Lower lobe of right lung (tissue), 2 donors: ENCODE results near the gene MACROD1. TPM values are rescaled to one million over a fixed set of nuclear protein-coding genes. Genes with fewer than 3 reads are reported as not detected.
A peak's percentile ranks its signal among the peaks of the same experiment; 100 is the strongest.

Source experiments
- ATAC-seq, 2 donors: fragments of 200-7000 bp; cut with Tn5 transposase; one replicate each; pipeline ENCODE4 v1.9.1; 2020 to 2022; ENCODE audit warnings: mild to moderate bottlenecking in 2 of 2, moderate library complexity in 2 of 2
- DNase-seq: peaks from one replicate; pipeline ENCODE4 v3.0.0-alpha.2; 2020
- H3K27ac ChIP-seq: fragments of 200-600 bp; one replicate; pipeline ENCODE4 v1.8.0; 2022
- H3K27me3 ChIP-seq: fragments of 200-600 bp; one replicate; pipeline ENCODE4 v1.8.0; 2022; ENCODE audit warnings: low read depth
- H3K36me3 ChIP-seq: fragments of 200-600 bp; one replicate; pipeline ENCODE4 v1.8.0; 2022; ENCODE audit warnings: mild to moderate bottlenecking
- H3K4me1 ChIP-seq: fragments of 200-600 bp; one replicate; pipeline ENCODE4 v1.8.0; 2022
- H3K4me3 ChIP-seq: fragments of 200-600 bp; one replicate; pipeline ENCODE4 v1.8.0; 2022; ENCODE audit warnings: mild to moderate bottlenecking
- H3K9me3 ChIP-seq: fragments of 200-600 bp; one replicate; pipeline ENCODE4 v1.8.0; 2022
- intact Hi-C: fragments of 100-400 bp; cut with DNase I; formaldehyde crosslinking; loops from one replicate; pipeline ENCODE4 v1.11.0; 2022
- total RNA-seq: library from RNA; stranded (reverse); fragmentation: NEBNext Ultra II Directional; extraction: Animal tissue kit (Norgen Biotek cat#: 25700); gene quantifications from one replicate; pipeline ENCODE4 v1.2.1, GENCODE V29; 2021
- TF ChIP-seq, protein P1 (sequence below): fragments of 200-600 bp; IDR thresholded peaks from one replicate; pipeline ENCODE4 v1.8.0; 2022; ENCODE audit warnings: antibody characterized with exemption, mild to moderate bottlenecking
- donor health status: DM: no; HTN: yes; CAD: no; lungs with severe emphysema.

The MACROD1 gene
- total RNA-seq, 1 donor from 2014 or later: 15.0 TPM

DNA sequence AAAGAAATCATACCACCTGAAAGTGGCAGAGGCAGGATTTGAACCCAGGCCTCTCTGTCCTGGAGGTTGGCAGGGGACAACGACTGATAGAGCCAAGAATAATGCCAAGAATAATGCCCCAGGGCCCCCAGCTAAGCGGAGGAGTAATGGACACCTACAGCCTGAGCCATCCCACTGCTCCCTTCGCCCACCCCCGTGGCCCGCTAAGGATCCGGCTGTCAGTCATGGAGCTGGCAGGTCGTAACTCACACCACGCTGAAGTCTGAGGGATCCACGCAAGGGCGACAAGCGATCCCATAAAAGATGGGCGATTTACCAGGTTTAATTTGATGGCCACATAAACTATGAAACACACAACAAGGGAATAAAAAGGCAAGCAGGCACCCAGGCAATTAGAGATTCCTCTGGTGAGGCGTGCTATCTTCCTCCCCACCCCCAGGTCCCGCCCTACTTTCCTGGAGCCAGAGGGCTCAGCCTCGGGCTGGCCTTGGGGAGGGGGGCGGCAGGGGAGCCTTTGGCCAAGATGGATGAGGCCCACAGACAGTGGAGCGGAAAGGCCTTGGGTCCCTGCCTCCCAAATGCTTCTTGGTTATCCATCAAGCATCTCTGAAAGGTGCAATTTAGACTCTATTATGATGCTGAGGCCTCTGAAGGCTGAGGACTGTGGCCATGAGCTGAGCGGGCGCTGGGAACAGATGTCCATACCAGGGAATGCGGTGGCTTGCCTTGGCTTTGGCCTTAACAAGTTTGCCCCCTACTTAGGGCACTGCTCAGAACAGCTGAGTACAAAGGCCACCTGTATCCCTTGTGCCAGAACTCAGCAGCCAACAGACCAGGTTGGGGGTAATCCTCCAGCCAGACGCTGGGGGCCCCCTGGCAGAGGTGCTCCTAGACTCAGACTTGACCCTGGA lies 55.2 kb downstream of the MACROD1 start:
- Histone ChIP-seq H3K27ac (no peak overlapping the region), H3K4me1 (no peaks in the 10 kb centered on the region), H3K36me3 (no peaks in the 10 kb centered on the region), H3K9me3 (no peaks in the 10 kb centered on the region), H3K4me3 (no peak overlapping the region), H3K27me3 (no peaks in the 10 kb centered on the region)
- no peak for ATAC-seq
- TF ChIP-seq, protein P1, sequence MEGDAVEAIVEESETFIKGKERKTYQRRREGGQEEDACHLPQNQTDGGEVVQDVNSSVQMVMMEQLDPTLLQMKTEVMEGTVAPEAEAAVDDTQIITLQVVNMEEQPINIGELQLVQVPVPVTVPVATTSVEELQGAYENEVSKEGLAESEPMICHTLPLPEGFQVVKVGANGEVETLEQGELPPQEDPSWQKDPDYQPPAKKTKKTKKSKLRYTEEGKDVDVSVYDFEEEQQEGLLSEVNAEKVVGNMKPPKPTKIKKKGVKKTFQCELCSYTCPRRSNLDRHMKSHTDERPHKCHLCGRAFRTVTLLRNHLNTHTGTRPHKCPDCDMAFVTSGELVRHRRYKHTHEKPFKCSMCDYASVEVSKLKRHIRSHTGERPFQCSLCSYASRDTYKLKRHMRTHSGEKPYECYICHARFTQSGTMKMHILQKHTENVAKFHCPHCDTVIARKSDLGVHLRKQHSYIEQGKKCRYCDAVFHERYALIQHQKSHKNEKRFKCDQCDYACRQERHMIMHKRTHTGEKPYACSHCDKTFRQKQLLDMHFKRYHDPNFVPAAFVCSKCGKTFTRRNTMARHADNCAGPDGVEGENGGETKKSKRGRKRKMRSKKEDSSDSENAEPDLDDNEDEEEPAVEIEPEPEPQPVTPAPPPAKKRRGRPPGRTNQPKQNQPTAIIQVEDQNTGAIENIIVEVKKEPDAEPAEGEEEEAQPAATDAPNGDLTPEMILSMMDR: no peak
- intact Hi-C loops: no loop called here
- DNase-seq: no peak

DNA sequence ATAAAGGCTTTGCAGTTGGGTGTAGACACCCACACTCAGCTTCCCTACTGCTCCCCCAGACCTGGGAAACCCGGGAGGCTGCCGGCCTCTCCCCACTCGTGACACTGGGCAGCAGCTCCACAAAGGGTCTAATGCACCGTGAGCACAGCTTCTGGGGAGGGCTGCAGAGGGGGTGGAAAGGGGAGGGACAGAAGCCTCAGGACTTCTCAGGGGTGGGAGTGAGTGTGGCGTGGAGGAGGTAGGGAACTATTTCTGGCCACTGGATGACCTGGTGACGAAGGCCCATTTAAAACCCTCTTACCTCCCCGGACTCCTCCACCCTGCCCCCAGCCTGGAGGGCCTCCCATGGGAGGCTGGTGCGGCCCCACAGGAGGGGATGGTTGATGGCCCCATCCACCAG lies 56.6 kb downstream of the MACROD1 start:
- H3K9me3 ChIP-seq: no peaks in the 10 kb centered on the region
- TF ChIP-seq, protein P1: no peak
- H3K4me3 ChIP-seq: no peak overlapping the region
- intact Hi-C loops: no loop called here
- H3K27ac ChIP-seq: no peak overlapping the region
- DNase-seq (no peak), ATAC-seq (no peak)
- H3K27me3 ChIP-seq: no peaks in the 10 kb centered on the region
- H3K4me1 ChIP-seq: no peaks in the 10 kb centered on the region
- H3K36me3 ChIP-seq: no peaks in the 10 kb centered on the region

DNA sequence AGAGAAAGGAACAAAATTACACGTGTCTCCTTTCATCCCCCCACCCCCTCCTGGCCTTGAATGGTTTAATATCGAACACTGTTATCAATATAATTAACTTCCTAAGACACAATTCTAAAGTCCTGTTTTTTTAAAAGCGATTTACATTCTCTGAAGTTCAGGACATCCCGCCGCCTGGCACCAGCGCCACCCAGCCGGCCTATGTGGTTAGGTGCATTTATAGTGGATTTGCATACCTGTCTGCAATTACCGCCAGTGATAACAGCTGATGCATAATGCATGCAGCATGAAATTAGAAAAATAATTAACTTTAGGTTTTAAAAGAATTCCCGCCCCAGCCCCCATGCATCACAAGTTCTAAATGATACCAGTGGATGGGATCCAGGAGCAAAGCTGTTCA lies 58.6 kb downstream of the MACROD1 start:
- TF ChIP-seq, protein P1: no peak
- H3K27ac ChIP-seq: no peak overlapping the region
- no peak overlapping the region for H3K4me3 ChIP-seq
- no peaks in the 10 kb centered on the region for H3K9me3 ChIP-seq
- intact Hi-C loops: no loop called here
- no peaks in the 10 kb centered on the region for H3K4me1 ChIP-seq
- DNase-seq: no peak
- H3K36me3 ChIP-seq: no peaks in the 10 kb centered on the region
- ATAC-seq: no peak
- H3K27me3 ChIP-seq: no peaks in the 10 kb centered on the region

DNA sequence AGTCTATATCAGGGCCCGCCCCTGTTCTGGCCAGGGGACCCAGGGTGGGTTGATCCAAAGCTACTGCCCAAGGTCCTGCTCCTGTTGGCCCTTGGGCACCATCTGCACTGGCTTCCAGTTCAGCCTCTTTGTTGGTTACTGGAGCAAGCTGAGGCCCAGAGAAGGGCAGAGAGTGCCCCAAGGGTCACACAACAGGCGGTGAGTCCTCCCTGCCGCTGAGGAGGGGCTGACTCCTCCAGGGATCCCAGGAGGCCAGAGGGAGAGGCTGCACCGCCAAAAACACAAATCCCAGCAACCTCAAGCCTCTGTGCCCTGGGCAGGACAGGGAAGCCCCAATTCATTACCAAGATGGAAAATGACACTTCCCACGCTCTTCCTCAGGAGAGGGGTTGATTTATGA lies 61.3 kb downstream of the MACROD1 start:
- intact Hi-C loops: no loop called here
- Histone ChIP-seq H3K4me3 (no peak overlapping the region), H3K36me3 (no peaks in the 10 kb centered on the region), H3K4me1 (no peaks in the 10 kb centered on the region), H3K27me3 (no peaks in the 10 kb centered on the region), H3K27ac (no peak overlapping the region), H3K9me3 (no peaks in the 10 kb centered on the region)
- TF ChIP-seq, protein P1: no peak
- no peak for DNase-seq
- no peak for ATAC-seq

DNA sequence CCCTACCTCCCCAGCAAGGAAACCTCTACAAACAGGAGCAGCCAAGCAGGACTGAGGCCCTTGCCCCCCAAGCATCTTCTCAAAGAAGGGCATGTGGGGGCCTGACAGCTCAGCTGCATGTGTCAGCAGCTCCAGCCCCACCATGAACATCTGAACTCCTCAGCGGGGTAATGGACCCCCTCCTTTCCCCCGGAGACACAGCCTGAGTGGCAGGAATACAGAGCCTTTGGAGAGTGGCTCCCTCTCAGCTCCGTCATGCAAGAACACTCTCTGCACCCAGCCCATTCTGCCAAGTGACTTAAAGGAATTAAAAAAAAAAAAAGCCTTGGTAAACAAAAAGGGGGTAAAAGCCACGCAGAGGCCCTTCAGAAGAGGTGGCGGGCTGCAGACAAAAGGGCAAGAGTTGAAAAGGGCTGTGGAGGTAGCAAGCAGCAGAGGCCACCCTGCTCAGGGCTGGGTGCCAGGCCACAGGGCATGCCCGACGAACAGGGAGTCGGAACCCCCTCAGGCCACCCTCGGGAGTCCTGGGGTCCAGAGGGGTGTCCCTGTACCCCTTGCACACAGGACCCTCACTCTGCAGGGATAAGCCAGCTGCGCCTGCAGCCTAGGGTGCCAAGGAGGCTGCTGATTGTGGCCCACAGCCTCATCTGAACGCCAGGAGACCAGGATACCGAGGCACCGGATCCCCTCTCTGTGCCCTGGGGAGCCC lies 62.5 kb downstream of the MACROD1 start:
- no peaks in the 10 kb centered on the region for H3K27me3 ChIP-seq
- no peak overlapping the region for H3K4me3 ChIP-seq
- DNase-seq (no peak), ATAC-seq (peak in 1 of 2 donors; percentile 20)
- intact Hi-C loops: no loop called here
- H3K9me3 ChIP-seq: no peaks in the 10 kb centered on the region
- H3K27ac ChIP-seq: no peak overlapping the region
- TF ChIP-seq, protein P1: no peak
- H3K4me1 ChIP-seq: no peaks in the 10 kb centered on the region
- no peaks in the 10 kb centered on the region for H3K36me3 ChIP-seq
